Sigmoid colon (tissue), 7 donors: Measurements from ENCODE around the gene EIF3L. TPM values are rescaled to one million over a fixed set of nuclear protein-coding genes. Genes with fewer than 3 reads are reported as not detected.
A peak's percentile ranks its signal among the peaks of the same experiment; 100 is the strongest.

ENCODE experiments used
- DNase-seq: peaks from one replicate; pipeline ENCODE4 v3.0.0-alpha.2; 2019
- H3K27ac ChIP-seq, 4 donors: fragments of 200-600 bp; sonication (generic); one replicate each; pipeline ENCODE4 v1.5.1; 2016 to 2019; ENCODE audit warnings: mild to moderate bottlenecking in 1 of 4
- H3K27me3 ChIP-seq, 3 donors: fragments of 200-600 bp; sonication (generic); one replicate each; pipeline ENCODE4 v1.5.1; 2019; ENCODE audit warnings: mild to moderate bottlenecking in 1 of 3
- H3K36me3 ChIP-seq, 4 donors: fragments of 200-600 bp; sonication (generic); one replicate each; pipeline ENCODE4 v1.5.1; 2016 to 2019
- H3K4me1 ChIP-seq, 4 donors: fragments of 200-600 bp; sonication (generic); one replicate each; pipeline ENCODE4 v1.5.1; 2017 to 2019
- H3K4me3 ChIP-seq, 4 donors: fragments of 200-600 bp; sonication (generic); one replicate each; pipeline ENCODE4 v1.5.1; 2017 to 2019; ENCODE audit warnings: mild to moderate bottlenecking in 2 of 4, moderate library complexity in 1 of 4
- H3K9me3 ChIP-seq, 4 donors: fragments of 200-600 bp in 3 of 4; sonication (generic) in 3 of 4; one replicate each; pipeline versions ENCODE4 v1.5.1 to v1.6.1; 2013 to 2019
- EP300 ChIP-seq, 4 donors: sonication (generic); formaldehyde crosslinking; IDR thresholded peaks; one replicate each; pipeline ENCODE4 v1.6.1; 2017; ENCODE audit warnings: antibody characterized with exemption in 4 of 4
- POLR2A ChIP-seq, 2 donors: fragments of 450-650 bp; IDR thresholded peaks; one replicate each; pipeline ENCODE4 v1.6.1; 2016; ENCODE audit warnings: antibody characterized with exemption in 2 of 2, mild to moderate bottlenecking in 2 of 2, moderate library complexity in 2 of 2
- POLR2AphosphoS5 ChIP-seq, 4 donors: sonication (generic); formaldehyde crosslinking; IDR thresholded peaks; one replicate each; pipeline ENCODE4 v1.6.1; 2017; ENCODE audit warnings: antibody characterized with exemption in 4 of 4
- WGBS, 2 donors: extraction: QIAGEN DNeasy Blood & Tissue Kit; methylation state at CpG; one replicate each; pipeline ENCODE4 v1.1.7; 2013; 5-methylcytosine and 5-hydroxymethylcytosine counted together
- intact Hi-C: fragments of 100-400 bp; cut with DNase I; formaldehyde crosslinking; loops from one replicate; pipeline ENCODE4 v1.15.1; 2023
- polyA plus RNA-seq, 3 donors: library from polyadenylated mRNA; stranded (reverse); fragments of 200-250 nt; gene quantifications; one replicate each; pipeline ENCODE4 v1.2.3, GENCODE V29; 2013
- total RNA-seq, 4 donors: library from RNA; depleted of rRNA; stranded (reverse); fragments of >200 nt; gene quantifications; one replicate each; pipeline ENCODE4 v1.1.0, GENCODE V29; 2016
- TF ChIP-seq, protein P1 (sequence below), 4 experiments: fragments of 450-650 bp in 3 of 4; fragments of 200-600 bp in 1 of 4; IDR thresholded peaks; one replicate each; pipeline ENCODE4 v1.5.1; 2016 to 2019; ENCODE audit warnings: antibody characterized with exemption in 4 of 4, mild to moderate bottlenecking in 3 of 4, moderate library complexity in 2 of 4
- donor health status: healthy with polysubstance abuse.
- donor health status: Bipolar disorder and iron deficiency.
- donor health status: healthy.

Gene EIF3L
- total and polyA plus RNA-seq, 7 donors, result 198 to 628 (median 366) TPM

DNA sequence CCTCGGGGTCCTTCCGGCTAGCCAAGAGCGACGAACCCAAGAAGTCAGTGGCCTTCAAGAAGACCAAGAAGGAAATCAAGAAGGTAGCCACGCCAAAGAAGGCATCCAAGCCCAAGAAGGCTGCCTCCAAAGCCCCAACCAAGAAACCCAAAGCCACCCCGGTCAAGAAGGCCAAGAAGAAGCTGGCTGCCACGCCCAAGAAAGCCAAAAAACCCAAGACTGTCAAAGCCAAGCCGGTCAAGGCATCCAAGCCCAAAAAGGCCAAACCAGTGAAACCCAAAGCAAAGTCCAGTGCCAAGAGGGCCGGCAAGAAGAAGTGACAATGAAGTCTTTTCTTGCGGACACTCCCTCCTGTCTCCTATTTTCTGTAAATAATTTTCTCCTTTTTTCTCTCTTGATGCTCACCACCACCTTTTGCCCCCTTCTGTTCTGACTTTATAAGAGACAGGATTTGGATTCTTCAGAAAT lies 43.4 kb upstream of the EIF3L start:
- intact Hi-C loops, result loop anchor here (5.0 kb wide), 1 partner anchor 59 kb away; no protein-coding TSS in a partner anchor
- Histone ChIP-seq H3K9me3 (no peaks in the 10 kb centered on the region), H3K4me1 (peaks cover 0 to 63% (median 43%) of the 10 kb centered on the region in 4 donors), H3K4me3 (peak overlapping the region; percentile 57 to 68 (median 64)), H3K27me3 (no peaks in the 10 kb centered on the region), H3K36me3 (no peaks in the 10 kb centered on the region), H3K27ac (peak overlapping the region; percentile 87 to 96 (median 91))
- no peak for DNase-seq
- TF ChIP-seq EP300 (IDR thresholded peaks at IDR 0.05) (no peak), POLR2A (IDR thresholded peaks at IDR 0.05) (no peak), POLR2AphosphoS5 (IDR thresholded peaks at IDR 0.05) (no peak)
- TF ChIP-seq, protein P1, sequence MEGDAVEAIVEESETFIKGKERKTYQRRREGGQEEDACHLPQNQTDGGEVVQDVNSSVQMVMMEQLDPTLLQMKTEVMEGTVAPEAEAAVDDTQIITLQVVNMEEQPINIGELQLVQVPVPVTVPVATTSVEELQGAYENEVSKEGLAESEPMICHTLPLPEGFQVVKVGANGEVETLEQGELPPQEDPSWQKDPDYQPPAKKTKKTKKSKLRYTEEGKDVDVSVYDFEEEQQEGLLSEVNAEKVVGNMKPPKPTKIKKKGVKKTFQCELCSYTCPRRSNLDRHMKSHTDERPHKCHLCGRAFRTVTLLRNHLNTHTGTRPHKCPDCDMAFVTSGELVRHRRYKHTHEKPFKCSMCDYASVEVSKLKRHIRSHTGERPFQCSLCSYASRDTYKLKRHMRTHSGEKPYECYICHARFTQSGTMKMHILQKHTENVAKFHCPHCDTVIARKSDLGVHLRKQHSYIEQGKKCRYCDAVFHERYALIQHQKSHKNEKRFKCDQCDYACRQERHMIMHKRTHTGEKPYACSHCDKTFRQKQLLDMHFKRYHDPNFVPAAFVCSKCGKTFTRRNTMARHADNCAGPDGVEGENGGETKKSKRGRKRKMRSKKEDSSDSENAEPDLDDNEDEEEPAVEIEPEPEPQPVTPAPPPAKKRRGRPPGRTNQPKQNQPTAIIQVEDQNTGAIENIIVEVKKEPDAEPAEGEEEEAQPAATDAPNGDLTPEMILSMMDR (IDR thresholded peaks at IDR 0.05), result no peak
- 7 to 29% methylated on average over 10 of the region's 10 CpGs for WGBS, 2 donors

DNA sequence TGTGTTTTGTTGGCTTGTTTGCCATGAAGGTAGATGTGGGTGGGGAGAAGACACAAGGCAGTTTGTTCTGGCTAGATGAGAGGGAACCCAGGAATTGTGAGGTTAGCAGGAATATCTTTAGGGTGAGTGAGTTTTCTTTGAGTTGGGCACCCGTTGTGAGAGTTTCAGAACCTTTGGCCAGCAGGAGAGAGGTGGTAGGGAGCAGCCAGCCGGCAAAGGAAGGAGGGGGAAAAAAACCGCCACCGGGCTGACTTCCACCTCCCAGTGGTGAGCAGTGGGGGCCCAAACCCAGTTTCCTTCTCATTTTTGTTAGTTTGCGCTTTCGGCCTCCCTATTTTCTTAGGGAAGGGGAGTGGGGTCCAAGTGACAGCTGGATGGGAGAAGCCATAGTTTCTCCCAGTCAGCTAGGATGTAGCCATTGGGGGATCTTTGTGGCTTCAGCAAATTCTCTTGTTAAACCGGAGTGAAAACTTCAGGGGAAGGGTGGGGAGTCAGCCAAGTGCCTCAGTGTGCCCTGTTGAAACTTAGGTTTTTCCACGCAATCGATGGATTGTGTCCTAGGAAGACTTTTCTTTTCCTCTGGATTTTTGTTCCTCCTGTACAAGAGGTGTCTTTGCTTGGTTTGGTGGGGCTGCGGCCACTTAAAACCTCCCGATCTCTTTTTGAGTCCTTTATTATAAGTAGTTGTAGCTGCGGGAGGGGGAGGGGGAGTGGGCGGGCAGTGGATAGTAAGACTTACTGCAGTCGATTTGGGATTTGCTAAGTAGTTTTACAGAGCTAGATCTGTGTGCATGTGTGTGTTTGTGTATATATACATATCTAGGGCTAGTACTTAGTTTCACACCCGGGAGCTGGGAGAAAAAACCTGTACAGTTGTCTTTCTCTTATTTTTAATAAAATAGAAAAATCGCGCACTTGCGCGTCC lies 42.5 kb upstream of the EIF3L start:
- Histone ChIP-seq H3K36me3 (no peaks in the 10 kb centered on the region), H3K4me3 (peak overlapping the region; percentile 57 to 68 (median 64)), H3K9me3 (no peaks in the 10 kb centered on the region), H3K27me3 (no peaks in the 10 kb centered on the region), H3K27ac (peak overlapping the region; percentile 87 to 96 (median 91)), H3K4me1 (peaks cover 0 to 63% (median 42%) of the 10 kb centered on the region in 4 donors)
- TF ChIP-seq POLR2A (IDR thresholded peaks at IDR 0.05) (no peak), POLR2AphosphoS5 (IDR thresholded peaks at IDR 0.05) (peak in 1 of 4 donors; percentile 17)
- WGBS, 2 donors, result 1 to 3% methylated on average over 19 of the region's 19 CpGs
- intact Hi-C loops, result loop anchor here (5.0 kb wide), 1 partner anchor 59 kb away; no protein-coding TSS in a partner anchor
- peak; percentile 75 for DNase-seq

- H3K4me3 ChIP-seq, result peak within 1 kb of the TSS; percentile 57 to 68 (median 64)
- intact Hi-C loops, result loop anchor here (5.0 kb wide), 1 partner anchor 60 kb away; no protein-coding TSS in a partner anchor
- H3K27me3 ChIP-seq, result no peaks in the 10 kb centered on the region
- peak within 1 kb of the TSS; percentile 87 to 96 (median 91) for H3K27ac ChIP-seq
- H3K36me3 ChIP-seq, result no peaks in the 10 kb centered on the region
- peaks cover 0 to 55% (median 36%) of the 10 kb centered on the region in 4 donors for H3K4me1 ChIP-seq
- WGBS, 2 donors, result 0% methylated on average over 73 of the region's 73 CpGs
- peak; percentile 98 for DNase-seq
- TF ChIP-seq POLR2A (IDR thresholded peaks at IDR 0.05) (peak; percentile 58 to 65), POLR2AphosphoS5 (IDR thresholded peaks at IDR 0.05) (peak; percentile 63 to 86 (median 80)), EP300 (IDR thresholded peaks at IDR 0.05) (no peak)
- H3K9me3 ChIP-seq, result no peaks in the 10 kb centered on the region
Measured at GRCh38 chr22:37807410-37808293, 41.6 kb upstream of the EIF3L start, which contains the start of gene GCAT. Gene GCAT, plus strand, starts transcription at chr22:37807934. Its CDS starts 34 bp downstream, at chr22:37807968.

DNA sequence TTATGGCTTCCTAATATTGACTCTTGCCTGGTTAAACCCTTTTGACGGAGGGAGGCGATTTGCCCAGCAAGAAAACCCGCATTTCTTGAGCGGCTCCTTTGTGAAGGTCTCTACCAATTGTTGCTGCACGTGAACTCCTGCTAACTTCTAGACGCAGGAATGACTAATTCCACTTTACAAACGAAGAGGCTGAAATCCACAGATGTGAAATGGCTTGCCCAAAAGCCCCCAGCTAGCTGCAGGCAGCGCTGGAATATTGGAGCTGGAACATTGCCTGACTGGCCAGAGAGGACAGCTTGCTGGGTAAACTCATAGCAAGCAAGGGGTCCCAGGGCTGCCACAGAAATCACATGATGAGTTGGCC lies 40.9 kb upstream of the EIF3L start:
- WGBS, 2 donors, result 3 to 9% methylated on average over 8 of the region's 8 CpGs
- Histone ChIP-seq H3K27ac (peak overlapping the region; percentile 87 to 96 (median 91)), H3K9me3 (no peaks in the 10 kb centered on the region), H3K4me3 (peak overlapping the region; percentile 57 to 68 (median 64)), H3K4me1 (peaks cover 0 to 48% (median 30%) of the 10 kb centered on the region in 4 donors), H3K36me3 (no peaks in the 10 kb centered on the region), H3K27me3 (no peaks in the 10 kb centered on the region)
- TF ChIP-seq, protein P1 (IDR thresholded peaks at IDR 0.05), result no peak
- no peak for TF ChIP-seq EP300 (IDR thresholded peaks at IDR 0.05)
- TF ChIP-seq POLR2A (IDR thresholded peaks at IDR 0.05), result no peak
- TF ChIP-seq POLR2AphosphoS5 (IDR thresholded peaks at IDR 0.05), result no peak
- DNase-seq, result no peak
- intact Hi-C loops, result loop anchor here (5.0 kb wide), 1 partner anchor 61 kb away; no protein-coding TSS in a partner anchor

GRCh38 chr22:37809672-37810333 lies 39.4 kb upstream of the EIF3L start:
- TF ChIP-seq POLR2AphosphoS5 (IDR thresholded peaks at IDR 0.05) (no peak), POLR2A (IDR thresholded peaks at IDR 0.05) (no peak), EP300 (IDR thresholded peaks at IDR 0.05) (no peak)
- TF ChIP-seq, protein P1 (IDR thresholded peaks at IDR 0.05), result no peak
- intact Hi-C loops, result loop anchor here (5.0 kb wide), 1 partner anchor 63 kb away; no protein-coding TSS in a partner anchor
- no peaks in the 10 kb centered on the region for H3K9me3 ChIP-seq
- no peak overlapping the region for H3K27ac ChIP-seq
- 97% methylated on average over 5 of the region's 5 CpGs for WGBS, 2 donors
- H3K4me3 ChIP-seq, result no peak overlapping the region
- no peak for DNase-seq
- peaks cover 0 to 34% (median 19%) of the 10 kb centered on the region in 4 donors for H3K4me1 ChIP-seq
- H3K36me3 ChIP-seq, result peaks cover 0 to 7% (median 0%) of the 10 kb centered on the region in 4 donors
- H3K27me3 ChIP-seq, result no peaks in the 10 kb centered on the region
